Measurements from ENCODE around the gene YDJC.

DNA sequence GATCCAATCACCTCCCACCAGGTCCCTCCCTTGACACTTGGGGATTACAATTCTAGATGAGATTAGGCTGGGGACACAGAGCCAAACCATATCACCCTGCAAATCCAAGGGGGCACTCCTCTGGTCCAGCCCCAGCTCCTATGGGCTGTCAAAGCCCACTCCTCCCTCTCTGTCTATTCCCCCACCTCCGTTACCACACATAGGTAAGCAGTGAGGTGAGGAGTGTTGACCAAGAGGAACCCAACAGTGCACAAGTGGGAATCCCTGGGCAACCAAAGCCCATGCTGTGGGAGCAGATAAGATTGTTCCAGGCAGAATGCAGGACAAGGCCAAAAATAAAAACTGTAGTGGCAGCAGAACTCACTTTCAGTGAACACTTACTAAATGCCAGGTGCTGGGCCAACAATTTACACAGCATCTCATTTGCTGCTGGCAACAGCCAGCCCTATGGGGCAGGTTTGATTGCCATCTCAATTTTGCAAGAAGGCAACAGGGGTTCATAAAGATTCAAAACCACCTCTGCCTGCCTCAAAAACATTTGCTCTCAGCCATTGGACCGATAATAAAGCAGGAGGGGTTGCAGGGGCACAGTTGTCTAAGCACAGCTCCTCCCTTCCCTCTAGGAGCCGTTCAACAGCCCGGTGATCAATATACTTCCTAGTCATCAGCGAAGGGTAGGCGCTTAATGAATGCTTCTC lies 21.1 kb upstream of the YDJC start:
- TF ChIP-seq, protein P1, sequence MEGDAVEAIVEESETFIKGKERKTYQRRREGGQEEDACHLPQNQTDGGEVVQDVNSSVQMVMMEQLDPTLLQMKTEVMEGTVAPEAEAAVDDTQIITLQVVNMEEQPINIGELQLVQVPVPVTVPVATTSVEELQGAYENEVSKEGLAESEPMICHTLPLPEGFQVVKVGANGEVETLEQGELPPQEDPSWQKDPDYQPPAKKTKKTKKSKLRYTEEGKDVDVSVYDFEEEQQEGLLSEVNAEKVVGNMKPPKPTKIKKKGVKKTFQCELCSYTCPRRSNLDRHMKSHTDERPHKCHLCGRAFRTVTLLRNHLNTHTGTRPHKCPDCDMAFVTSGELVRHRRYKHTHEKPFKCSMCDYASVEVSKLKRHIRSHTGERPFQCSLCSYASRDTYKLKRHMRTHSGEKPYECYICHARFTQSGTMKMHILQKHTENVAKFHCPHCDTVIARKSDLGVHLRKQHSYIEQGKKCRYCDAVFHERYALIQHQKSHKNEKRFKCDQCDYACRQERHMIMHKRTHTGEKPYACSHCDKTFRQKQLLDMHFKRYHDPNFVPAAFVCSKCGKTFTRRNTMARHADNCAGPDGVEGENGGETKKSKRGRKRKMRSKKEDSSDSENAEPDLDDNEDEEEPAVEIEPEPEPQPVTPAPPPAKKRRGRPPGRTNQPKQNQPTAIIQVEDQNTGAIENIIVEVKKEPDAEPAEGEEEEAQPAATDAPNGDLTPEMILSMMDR (IDR thresholded peaks at IDR 0.05), result no peak
- peak in 1 of 4 donors; percentile 18 for TF ChIP-seq POLR2A (IDR thresholded peaks at IDR 0.05)
